Skin of body (tissue), 2 donors: ENCODE results near the gene CST11. TPM values are rescaled to one million over a fixed set of nuclear protein-coding genes. Genes with fewer than 3 reads are reported as not detected.

Source experiments
- small RNA-seq: library from RNA; depleted of rRNA; stranded (forward); fragments of <200 nt; gene quantifications from one replicate; pipeline ENCODE3, GENCODE V24; 2014; ENCODE audit warnings: low replicate concordance
- total RNA-seq: library from RNA; depleted of rRNA; stranded (reverse); fragments of >200 nt; gene quantifications from one replicate; pipeline ENCODE4 v1.2.3, GENCODE V29; 2014

The CST11 gene
- total RNA-seq, 1 donor from 2014 or later: not detected

Small RNA genes within 50 kb of the gene (small RNA-seq; reads per million reads assigned to genes)
- not detected for gene RF00019

Other genes with a start within 250 kb of the CST11 start
- 16.2 TPM for gene NXT1, start 102.1 kb downstream of the CST11 start, total RNA-seq
- 17.3 TPM for gene GZF1, start 90.7 kb downstream of the CST11 start, total RNA-seq
- gene NAPB, start 31.4 kb downstream of the CST11 start, total RNA-seq: 18.9 TPM
- gene CSTL1, start 13.2 kb downstream of the CST11 start, total RNA-seq: not detected
- gene CST8, start 38.2 kb upstream of the CST11 start, total RNA-seq: not detected
- not detected for gene CST9L, start 115.6 kb upstream of the CST11 start, total RNA-seq
- not detected for gene CST9, start 153.0 kb upstream of the CST11 start, total RNA-seq
- gene CST3, start 185.1 kb upstream of the CST11 start, total RNA-seq: 69.7 TPM
- gene CST4, start 236.2 kb upstream of the CST11 start, total RNA-seq: not detected